Measurements from ENCODE around the gene IMPG1. TPM values are rescaled to one million over a fixed set of nuclear protein-coding genes. Genes with fewer than 3 reads are reported as not detected.

IMPG1 gene
- total RNA-seq, 1 donor from 2014 or later: not detected

DNA sequence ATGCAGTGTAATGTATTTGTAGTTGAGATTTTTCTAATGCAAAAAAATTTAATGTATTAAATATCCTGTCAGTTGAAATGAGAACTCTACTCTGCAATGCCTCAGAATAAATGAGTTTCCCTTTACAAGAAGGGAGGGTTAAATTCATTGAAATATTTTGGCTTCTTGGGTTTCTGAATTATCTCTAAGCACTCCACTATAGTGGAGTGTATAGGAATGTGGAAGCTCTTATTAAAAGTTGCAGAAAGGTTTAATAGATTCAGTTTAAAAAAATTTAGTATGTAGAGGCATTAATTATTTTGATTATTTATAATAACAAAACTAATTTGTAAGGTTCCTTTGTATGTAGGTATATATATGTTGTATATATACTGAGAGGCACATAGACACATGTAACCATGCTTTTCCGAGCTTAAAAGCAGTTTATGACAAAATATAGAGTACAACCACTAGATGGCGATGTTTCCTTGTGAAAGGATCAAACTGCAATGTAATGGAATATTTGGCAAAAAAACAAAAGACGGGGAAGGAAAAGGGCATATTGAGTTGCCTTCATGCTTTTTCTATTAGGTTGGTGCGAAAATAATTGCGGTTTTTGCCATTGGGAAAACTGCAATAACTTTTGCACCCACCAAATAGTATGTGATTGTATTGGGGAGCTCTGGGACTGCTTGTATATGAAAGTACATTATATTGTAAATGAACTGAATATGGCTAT, 179.2 kb downstream of the IMPG1 start:
- intact Hi-C loops (cut with micrococcal nuclease): no loop called here

DNA sequence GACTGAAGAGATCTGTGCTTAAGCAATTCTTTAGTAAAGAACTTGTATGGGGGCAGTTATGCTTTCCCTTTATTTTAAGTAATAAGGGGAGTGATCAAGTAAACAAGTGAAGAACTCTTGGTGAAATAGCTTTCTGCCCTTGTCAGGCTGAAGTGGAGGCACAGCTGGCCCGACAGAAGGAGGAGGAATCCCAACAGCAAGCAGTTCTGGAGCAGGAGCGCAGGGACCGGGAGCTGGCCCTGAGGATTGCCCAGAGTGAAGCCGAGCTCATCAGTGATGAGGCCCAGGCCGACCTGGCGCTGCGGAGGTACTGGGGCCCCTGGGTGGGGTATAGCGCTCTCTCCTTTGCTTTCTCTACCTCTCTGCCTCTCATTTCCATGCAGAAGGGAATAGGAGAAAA, 180.1 kb downstream of the IMPG1 start:
- intact Hi-C loops (cut with micrococcal nuclease): no loop called here

DNA sequence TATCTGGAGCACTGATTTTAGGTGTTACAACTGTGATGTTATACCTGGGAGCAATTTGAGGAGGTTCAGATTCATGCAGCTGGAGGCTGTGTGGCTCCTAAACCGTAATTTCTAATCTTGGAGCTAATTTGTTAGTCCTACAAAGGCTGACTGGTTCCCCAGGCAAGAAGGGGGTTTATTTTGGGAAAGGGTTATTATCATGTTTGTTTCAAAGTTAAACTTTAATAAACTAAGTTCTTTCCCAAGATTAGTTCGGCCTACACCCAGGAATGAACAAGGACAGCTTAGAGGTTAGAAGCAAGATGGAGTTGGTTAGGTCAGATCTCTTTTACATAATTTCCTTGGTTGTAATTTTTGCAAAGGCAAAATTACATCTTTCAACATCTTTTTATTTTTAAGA, 187.6 kb downstream of the IMPG1 start:
- intact Hi-C loops (cut with micrococcal nuclease): no loop called here

- intact Hi-C loops (cut with micrococcal nuclease): no loop called here
Observed at GRCh38 chr6:75882734-75883133, 189.7 kb downstream of the IMPG1 start.

DNA sequence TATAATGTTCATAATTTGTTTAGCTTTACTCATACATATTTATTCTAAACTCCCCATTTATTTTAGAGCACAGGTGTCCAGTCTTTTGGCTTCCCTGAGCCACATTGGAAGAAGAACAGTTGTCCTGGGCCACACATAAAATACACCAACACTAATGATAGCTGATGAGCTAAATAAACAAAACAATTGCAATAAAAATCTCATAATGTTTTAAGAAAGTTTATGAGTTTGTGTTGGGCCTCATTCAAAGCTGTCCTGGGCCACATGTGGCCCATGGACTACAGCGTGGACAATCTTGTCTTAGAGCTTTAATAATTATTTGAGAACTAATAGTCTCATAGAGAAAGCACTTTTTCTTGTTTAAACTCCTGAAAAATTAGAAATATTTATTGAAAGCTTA, 192.2 kb downstream of the IMPG1 start:
- intact Hi-C loops (cut with micrococcal nuclease): no loop called here

- intact Hi-C loops (cut with micrococcal nuclease): no loop called here
Observed at GRCh38 chr6:75876152-75876551, 196.3 kb downstream of the IMPG1 start.

GRCh38 chr6:75874224-75874623, 198.2 kb downstream of the IMPG1 start:
- intact Hi-C loops (cut with micrococcal nuclease): no loop called here
